DND-41 (cell line): ENCODE results near the gene FAM13A.

Source experiments
- CTCF ChIP-seq: IDR thresholded peaks from 2 replicates; pipeline ENCODE4 v1.5.1; 2012; ENCODE audit warnings: borderline replicate concordance, low read length, moderate library complexity, mild to moderate bottlenecking; ENCODE audit not compliant: poor library complexity, severe bottlenecking; ENCODE audit errors: extremely low read depth
- EZH2 ChIP-seq: IDR thresholded peaks from 3 replicates; pipeline ENCODE4 v1.6.1; 2012; ENCODE audit warnings: borderline replicate concordance, low read depth, mild to moderate bottlenecking, moderate library complexity, low read length, inconsistent platforms; ENCODE audit not compliant: severe bottlenecking

GRCh38 chr4:88718098-88718497 lies 338.9 kb downstream of the FAM13A start:
- TF ChIP-seq CTCF (no peak), EZH2 (no peak)
